HepG2 (cell line): ENCODE results near the gene SMCO1. TPM values are rescaled to one million over a fixed set of nuclear protein-coding genes. Genes with fewer than 3 reads are reported as not detected.

ENCODE experiments used
- CREB1 ChIP-seq, 2 experiments: fragments of 450-650 bp in 1 of 2; IDR thresholded peaks; 2 replicates each; pipeline ENCODE4 v1.6.1; 2016 to 2017; ENCODE audit warnings: control low read depth in 1 of 2, mild to moderate bottlenecking in 1 of 2, missing compliant biosample characterization in 1 of 2, missing genetic modification characterization in 1 of 2
- GFI1 ChIP-seq: sonication (generic); formaldehyde crosslinking; IDR thresholded peaks from 2 replicates; pipeline ENCODE4 v1.5.0; 2020; ENCODE audit warnings: missing genetic modification reagents, mild to moderate bottlenecking, borderline replicate concordance
- HNRNPUL1 ChIP-seq: fragments of 200-400 bp; formaldehyde crosslinking; IDR thresholded peaks from 2 replicates; pipeline ENCODE4 v1.6.1; 2017; ENCODE audit warnings: low read depth, mild to moderate bottlenecking, low read length, moderate library complexity
- JDP2 ChIP-seq: sonication (generic); formaldehyde crosslinking; IDR thresholded peaks from 2 replicates; pipeline ENCODE4 v1.8.1; 2022; ENCODE audit warnings: missing genetic modification reagents, borderline replicate concordance
- KDM4B ChIP-seq: sonication (generic); formaldehyde crosslinking; IDR thresholded peaks from 2 replicates; pipeline ENCODE4 v1.4.0; 2020; ENCODE audit warnings: missing genetic modification reagents
- KIAA2018 ChIP-seq: sonication (generic); formaldehyde crosslinking; IDR thresholded peaks from 2 replicates; pipeline ENCODE4 v1.5.0; 2020; ENCODE audit warnings: mild to moderate bottlenecking, missing genetic modification reagents, borderline replicate concordance
- PRDM4 ChIP-seq: sonication (generic); formaldehyde crosslinking; IDR thresholded peaks from 2 replicates; pipeline ENCODE4 v1.9.0; 2021; ENCODE audit warnings: missing genetic modification reagents, borderline replicate concordance
- SSRP1 ChIP-seq: IDR thresholded peaks from 2 replicates; pipeline ENCODE4 v1.6.1; 2016; ENCODE audit warnings: control low read depth
- ZFX ChIP-seq: sonication (generic); formaldehyde crosslinking; IDR thresholded peaks from 2 replicates; pipeline ENCODE4 v1.4.0; 2020; ENCODE audit warnings: mild to moderate bottlenecking, low read depth, missing genetic modification reagents, moderate library complexity
- ZNF460 ChIP-seq: sonication (generic); formaldehyde crosslinking; IDR thresholded peaks from 2 replicates; pipeline ENCODE4 v1.5.1; 2020; ENCODE audit warnings: missing genetic modification reagents, mild to moderate bottlenecking, borderline replicate concordance
- ZNF501 ChIP-seq: sonication (generic); formaldehyde crosslinking; IDR thresholded peaks from 2 replicates; pipeline ENCODE4 v1.5.1; 2020; ENCODE audit warnings: mild to moderate bottlenecking, moderate library complexity, missing genetic modification reagents
- ZNF580 ChIP-seq: IDR thresholded peaks from 2 replicates; pipeline ENCODE4 v1.6.1; 2016; ENCODE audit warnings: low read depth, borderline replicate concordance
- polyA plus RNA-seq, 8 experiments: library from polyadenylated mRNA; depleted of rRNA in 3 of 8; stranded (reverse) in 7 of 8; unstranded in 1 of 8; fragments of >200 nt; fragmentation: Illumina TruSeq in 4 of 8; extraction: Trizol in 4 of 8; gene quantifications; 2 replicates each; pipeline versions ENCODE4 v1.2.1 to v1.2.3, GENCODE V29; 2011 to 2016; ENCODE audit warnings: low read depth in 4 of 8, missing spikeins in 1 of 8, mixed read lengths in 1 of 8; ENCODE audit not compliant: insufficient read depth in 1 of 8
- total RNA-seq, 5 experiments: library from RNA; depleted of rRNA; stranded (reverse); fragments of >200 nt; fragmentation: Illumina TruSeq; extraction: Trizol; gene quantifications; 2 replicates each; pipeline ENCODE4 v1.2.3, GENCODE V29; 2016; ENCODE audit warnings: low read depth in 1 of 5
- TF ChIP-seq, protein P1 (sequence below): sonication (generic); formaldehyde crosslinking; IDR thresholded peaks from 2 replicates; pipeline ENCODE4 v1.5.0; 2020; ENCODE audit warnings: missing genetic modification reagents
- TF ChIP-seq, protein P2 (sequence below): sonication (generic); IDR thresholded peaks from 2 replicates; pipeline ENCODE4 v1.6.1; 2016; ENCODE audit warnings: low read depth, borderline replicate concordance

The SMCO1 gene
- total and polyA plus RNA-seq, 2 of the 13 experiments (the other 11 are each of a cell fraction or from before 2014, with no cell fraction given) = not detected

DNA sequence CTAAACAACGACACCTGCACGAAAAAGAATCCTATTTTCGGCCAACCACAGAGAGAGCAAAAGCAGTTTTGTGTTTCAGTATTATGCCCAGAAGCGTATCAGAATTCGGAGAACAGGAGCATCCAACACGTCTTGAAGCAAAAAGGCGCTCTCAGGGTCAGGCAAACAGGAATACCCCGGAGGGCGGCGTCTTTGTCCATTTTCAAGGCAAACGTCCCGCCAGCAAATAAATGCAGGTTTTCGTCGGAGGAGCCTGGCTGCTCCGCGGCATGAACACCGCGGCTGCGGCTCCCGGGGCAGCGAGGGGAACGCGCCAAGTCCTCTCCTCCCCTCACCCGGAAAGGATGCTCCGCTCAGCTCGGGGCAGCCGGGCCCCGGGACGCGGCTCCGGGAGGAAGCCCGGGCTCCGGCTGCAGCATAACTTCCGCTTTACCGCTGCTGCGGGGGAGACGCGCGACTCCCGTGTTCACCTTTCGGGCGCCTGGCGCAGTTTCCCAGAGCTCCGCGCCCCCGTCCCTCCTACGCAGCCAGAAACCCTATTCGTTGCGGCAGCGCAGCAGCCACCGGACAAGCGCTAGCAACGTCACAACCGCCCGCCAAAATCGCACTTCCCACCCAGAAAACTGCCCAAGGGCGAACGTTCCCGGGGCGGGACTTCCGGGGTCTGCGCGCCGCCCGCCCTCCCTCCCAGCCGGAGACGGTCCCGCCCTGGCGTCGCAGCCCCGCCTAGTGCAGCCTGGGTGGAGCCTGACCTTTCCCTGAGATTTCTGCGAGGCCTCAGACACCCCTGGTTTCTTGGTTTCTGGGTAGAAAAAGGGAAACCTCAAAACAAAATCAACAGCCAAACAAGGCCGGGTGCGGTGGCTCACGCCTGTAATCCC lies 11.7 kb downstream of the SMCO1 start, which contains the start of gene RNF168 (continued):
- TF ChIP-seq SSRP1 (CRISPR knock-in tag) (no peak), GFI1 (CRISPR knock-in tag) (0 out of 2 replicates have a peak, but pooled peaks have one; percentile 34), ZNF580 (peak; percentile 71; the same call in 1 of the 2 replicates), KDM4B (no peak), PRDM4 (CRISPR knock-in tag) (no peak), JDP2 (no peak), KIAA2018 (CRISPR knock-in tag) (no peak), CREB1 (IDR thresholded peaks at IDR 0.05) (peak; percentile 83), CREB1 (CRISPR knock-in tag; IDR thresholded peaks at IDR 0.05) (peak; percentile 95), ZNF501 (CRISPR knock-in tag) (peak; percentile 77), ZFX (CRISPR knock-in tag) (peak; percentile 33), ZNF460 (no peak; the same call in 1 of the 2 replicates), HNRNPUL1 (no peak)
- TF ChIP-seq, protein P1, sequence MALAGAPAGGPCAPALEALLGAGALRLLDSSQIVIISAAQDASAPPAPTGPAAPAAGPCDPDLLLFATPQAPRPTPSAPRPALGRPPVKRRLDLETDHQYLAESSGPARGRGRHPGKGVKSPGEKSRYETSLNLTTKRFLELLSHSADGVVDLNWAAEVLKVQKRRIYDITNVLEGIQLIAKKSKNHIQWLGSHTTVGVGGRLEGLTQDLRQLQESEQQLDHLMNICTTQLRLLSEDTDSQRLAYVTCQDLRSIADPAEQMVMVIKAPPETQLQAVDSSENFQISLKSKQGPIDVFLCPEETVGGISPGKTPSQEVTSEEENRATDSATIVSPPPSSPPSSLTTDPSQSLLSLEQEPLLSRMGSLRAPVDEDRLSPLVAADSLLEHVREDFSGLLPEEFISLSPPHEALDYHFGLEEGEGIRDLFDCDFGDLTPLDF (CRISPR knock-in tag) = peak; percentile 99
- TF ChIP-seq, protein P2, sequence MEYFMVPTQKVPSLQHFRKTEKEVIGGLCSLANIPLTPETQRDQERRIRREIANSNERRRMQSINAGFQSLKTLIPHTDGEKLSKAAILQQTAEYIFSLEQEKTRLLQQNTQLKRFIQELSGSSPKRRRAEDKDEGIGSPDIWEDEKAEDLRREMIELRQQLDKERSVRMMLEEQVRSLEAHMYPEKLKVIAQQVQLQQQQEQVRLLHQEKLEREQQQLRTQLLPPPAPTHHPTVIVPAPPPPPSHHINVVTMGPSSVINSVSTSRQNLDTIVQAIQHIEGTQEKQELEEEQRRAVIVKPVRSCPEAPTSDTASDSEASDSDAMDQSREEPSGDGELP = no peak
